ACHN (cell line): ENCODE measurements around the gene SEMG2.
A peak's percentile ranks its signal among the peaks of the same experiment; 100 is the strongest.

Source experiments
- DNase-seq: peaks from one replicate; pipeline ENCODE4 v3.0.0-alpha.2; 2015
- in situ Hi-C: cut with HindIII; loops from 2 replicates; pipeline ENCODE4 v1.10.0; 2017; ENCODE audit warnings: low sequenced_read_pairs, low pct_ligation_motif_present, low pct_unique_long_range_greater_than_20kb

The SEMG2 gene

GRCh38 chr20:45218636-45219035 lies 2.5 kb upstream of the SEMG2 start:
- in situ Hi-C loops = no loop called here
- DNase-seq = no peak

- DNase-seq = no peak
- in situ Hi-C loops = no loop called here
Observed at GRCh38 chr20:45223136-45223535, 2.0 kb downstream of the SEMG2 start.

GRCh38 chr20:45226287-45226686 lies 5.1 kb downstream of the SEMG2 start:
- in situ Hi-C loops = no loop called here
- DNase-seq = no peak

- in situ Hi-C loops = no loop called here
- DNase-seq = peak; percentile 12
Observed at GRCh38 chr20:45229264-45230056, 8.3 kb downstream of the SEMG2 start.

- in situ Hi-C loops = no loop called here
- no peak for DNase-seq
Observed at GRCh38 chr20:45230631-45231030, 9.5 kb downstream of the SEMG2 start.

GRCh38 chr20:45235995-45236394 lies 14.8 kb downstream of the SEMG2 start:
- in situ Hi-C loops = no loop called here
- no peak for DNase-seq

GRCh38 chr20:45238139-45238538 lies 17.0 kb downstream of the SEMG2 start:
- DNase-seq = no peak
- in situ Hi-C loops = no loop called here

GRCh38 chr20:45246109-45246508 lies 24.9 kb downstream of the SEMG2 start:
- no peak for DNase-seq
- in situ Hi-C loops = no loop called here

- in situ Hi-C loops = no loop called here
- no peak for DNase-seq
Observed at GRCh38 chr20:45247865-45248264, 26.7 kb downstream of the SEMG2 start.

GRCh38 chr20:45248609-45249008 lies 27.4 kb downstream of the SEMG2 start:
- DNase-seq = no peak
- in situ Hi-C loops = no loop called here

GRCh38 chr20:45251884-45252560 lies 30.8 kb downstream of the SEMG2 start:
- no peak for DNase-seq
- in situ Hi-C loops = no loop called here

GRCh38 chr20:45253261-45253660 lies 32.1 kb downstream of the SEMG2 start:
- no peak for DNase-seq
- in situ Hi-C loops = no loop called here

- no peak for DNase-seq
- in situ Hi-C loops = no loop called here
Observed at GRCh38 chr20:45254383-45255262, 33.5 kb downstream of the SEMG2 start, which contains the start of gene SLPI. Gene SLPI, minus strand, starts transcription at chr20:45254564. Its CDS starts 21 bp downstream, at chr20:45254543.

- in situ Hi-C loops = no loop called here
- DNase-seq = no peak
Observed at GRCh38 chr20:45257161-45257560, 36.0 kb downstream of the SEMG2 start.

GRCh38 chr20:45257711-45258110 lies 36.5 kb downstream of the SEMG2 start:
- no peak for DNase-seq
- in situ Hi-C loops = no loop called here

GRCh38 chr20:45258259-45258658 lies 37.1 kb downstream of the SEMG2 start:
- no peak for DNase-seq
- in situ Hi-C loops = no loop called here

GRCh38 chr20:45258664-45259063 lies 37.5 kb downstream of the SEMG2 start:
- in situ Hi-C loops = no loop called here
- DNase-seq = no peak

GRCh38 chr20:45263556-45264266 lies 42.5 kb downstream of the SEMG2 start:
- in situ Hi-C loops = no loop called here
- no peak for DNase-seq
